HPDE6-E6E7 (cell line): ENCODE results near the gene SLC22A14.

Experiments used
- DNase-seq: peaks from one replicate; pipeline ENCODE4 v3.0.0; 2011; ENCODE audit warnings: missing footprints; ENCODE audit errors: extremely low spot score

SLC22A14 gene

GRCh38 chr3:38345879-38346586, 63.9 kb downstream of the SLC22A14 start:
- no peak for DNase-seq

- DNase-seq, result peak; percentile 56
Observed at GRCh38 chr3:38346587-38347410, 64.7 kb downstream of the SLC22A14 start, which contains the start of gene XYLB. Gene XYLB, plus strand, starts transcription at chr3:38346785. Its CDS starts 84 bp downstream, at chr3:38346869.

GRCh38 chr3:38347421-38348200, 65.5 kb downstream of the SLC22A14 start:
- DNase-seq, result no peak

DNA sequence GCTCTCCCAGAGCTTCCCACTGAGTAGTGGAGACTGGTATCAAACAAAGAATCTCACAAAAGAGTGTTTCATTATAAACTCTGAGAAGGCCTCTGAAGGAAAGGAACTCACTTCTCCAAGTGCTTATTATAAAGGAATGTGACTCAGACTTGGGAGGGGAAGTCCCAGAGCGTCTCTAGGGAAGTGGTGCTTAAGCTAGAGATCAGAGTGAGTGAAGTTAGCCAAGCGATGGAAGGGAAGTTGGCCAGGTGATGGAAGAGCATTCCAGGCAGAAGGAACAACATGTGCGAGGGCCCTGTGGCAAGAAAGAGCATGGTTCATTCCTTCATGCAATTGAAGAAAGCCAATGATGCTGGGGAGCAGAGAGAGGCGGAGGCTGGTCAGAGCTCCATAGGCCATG, 66.8 kb downstream of the SLC22A14 start:
- peak; percentile 1 for DNase-seq

- DNase-seq, result no peak
Observed at GRCh38 chr3:38349684-38350359, 67.7 kb downstream of the SLC22A14 start.

DNA sequence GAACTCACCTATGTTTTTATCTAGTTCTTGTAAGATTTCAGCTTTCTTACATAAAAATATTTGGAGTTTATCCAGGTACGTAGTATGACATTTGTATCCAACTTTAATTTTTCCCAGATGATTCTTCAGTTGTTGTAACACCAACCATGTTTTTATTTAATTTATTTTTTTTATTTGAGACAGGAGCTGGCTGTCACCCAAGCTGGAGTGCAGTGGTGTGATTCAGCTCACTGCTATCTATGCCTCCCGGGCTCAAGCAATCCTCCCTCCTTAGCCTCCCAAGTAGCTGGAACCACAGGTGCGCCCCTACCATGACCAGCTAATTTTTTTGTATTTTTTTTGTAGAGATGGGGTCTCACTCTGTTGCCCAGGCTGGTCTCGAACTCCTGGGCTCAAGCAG, 71.1 kb downstream of the SLC22A14 start:
- DNase-seq, result no peak

- DNase-seq, result no peak
Observed at GRCh38 chr3:38354588-38355330, 72.7 kb downstream of the SLC22A14 start.

- DNase-seq, result no peak
Observed at GRCh38 chr3:38359038-38359437, 76.9 kb downstream of the SLC22A14 start.

GRCh38 chr3:38360345-38360744, 78.3 kb downstream of the SLC22A14 start:
- no peak for DNase-seq

DNA sequence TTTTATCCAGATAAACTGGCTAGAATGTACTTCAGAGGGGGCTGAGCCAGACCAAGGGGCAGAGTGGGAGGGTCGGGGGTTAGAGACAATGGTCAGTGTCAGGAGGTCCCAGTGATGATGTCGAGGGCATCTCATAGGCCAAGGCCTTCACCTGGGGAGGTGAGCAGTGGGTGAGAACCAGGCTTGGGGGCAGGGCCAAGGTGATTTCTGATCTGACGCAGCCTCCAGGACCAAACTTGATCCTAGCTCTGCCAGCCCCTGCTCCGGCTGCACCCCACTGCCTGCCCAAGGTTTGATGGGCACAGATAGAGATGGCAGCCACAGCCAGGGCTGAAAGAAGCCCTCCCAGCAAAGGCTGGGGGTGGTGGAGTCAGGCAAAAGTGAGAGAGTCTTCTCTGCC, 79.4 kb downstream of the SLC22A14 start:
- DNase-seq, result no peak

DNA sequence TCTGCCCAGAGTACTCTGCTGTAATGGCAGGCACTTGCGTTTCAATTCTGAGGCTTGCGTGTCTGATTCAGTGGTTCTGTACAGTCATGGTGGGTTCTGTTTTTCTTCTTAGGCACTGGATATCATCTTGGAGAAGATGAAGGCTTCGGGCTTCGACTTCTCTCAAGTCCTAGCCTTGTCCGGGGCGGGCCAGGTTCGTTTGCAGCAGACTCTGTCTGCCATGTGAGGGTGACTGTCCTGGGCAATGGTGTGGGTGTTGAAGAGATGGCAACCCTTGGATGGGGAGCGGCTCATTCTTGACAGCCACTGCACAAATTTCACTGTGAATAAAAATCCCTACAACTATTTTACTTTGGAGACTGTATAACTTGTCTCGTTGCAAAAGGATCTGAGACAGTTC, 80.7 kb downstream of the SLC22A14 start:
- DNase-seq, result no peak

DNA sequence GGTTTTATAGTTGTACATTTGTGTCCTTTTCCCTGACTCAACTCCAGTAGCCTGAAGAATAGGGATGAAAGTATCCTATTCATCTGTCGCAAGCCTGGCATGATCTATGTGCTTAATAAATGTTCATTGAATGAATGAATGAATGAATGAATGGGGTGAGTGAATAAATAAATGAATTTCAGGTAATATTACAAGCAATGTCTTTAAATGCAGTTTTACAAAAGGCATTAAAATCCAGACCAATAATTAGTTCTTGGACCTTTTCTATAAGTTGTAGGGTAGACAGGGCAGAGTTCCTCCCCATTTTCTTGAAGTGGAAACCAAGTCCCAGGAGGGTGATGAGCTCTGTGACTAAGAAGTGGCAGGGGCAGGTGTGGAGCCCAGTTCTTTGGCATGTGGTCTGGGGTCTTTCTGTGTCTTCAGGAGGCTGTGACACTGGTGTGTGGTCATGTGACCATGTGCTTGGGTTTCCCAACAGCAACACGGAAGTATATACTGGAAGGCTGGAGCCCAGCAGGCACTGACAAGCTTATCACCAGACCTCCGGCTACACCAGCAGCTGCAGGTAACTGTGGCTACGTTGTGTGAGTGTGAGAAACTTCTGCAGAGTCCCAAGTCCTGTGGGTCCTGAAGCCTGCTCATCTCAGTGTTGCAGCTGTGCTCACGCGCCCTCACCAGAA, 82.8 kb downstream of the SLC22A14 start:
- DNase-seq, result no peak

DNA sequence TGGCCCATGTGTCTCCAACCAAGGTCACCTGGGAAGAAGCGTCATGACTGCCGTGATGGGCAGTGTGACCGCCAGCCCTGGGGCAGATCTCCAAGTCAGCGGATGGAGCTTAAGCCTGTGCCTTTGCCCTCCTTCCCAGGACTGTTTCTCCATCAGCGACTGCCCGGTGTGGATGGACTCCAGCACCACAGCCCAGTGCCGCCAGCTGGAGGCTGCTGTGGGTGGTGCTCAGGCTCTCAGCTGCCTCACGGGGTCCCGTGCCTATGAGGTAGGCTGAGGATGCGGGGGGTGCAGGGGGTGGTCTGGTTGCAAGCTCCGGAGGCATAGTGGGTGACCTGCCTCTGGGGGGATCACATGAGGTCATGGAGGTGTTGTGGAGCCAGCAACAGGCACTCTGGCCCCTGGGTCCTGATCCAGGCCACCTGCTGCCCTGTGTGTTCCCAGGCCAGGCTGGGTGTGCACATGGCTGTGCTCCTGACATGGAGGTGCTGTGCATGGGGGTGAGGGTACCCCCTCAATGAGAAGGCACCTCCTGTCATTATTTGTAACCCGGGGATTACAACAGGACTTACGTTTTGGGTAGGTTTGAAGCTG, 83.5 kb downstream of the SLC22A14 start:
- no peak for DNase-seq

- no peak for DNase-seq
Observed at GRCh38 chr3:38366082-38366481, 84.0 kb downstream of the SLC22A14 start.

DNA sequence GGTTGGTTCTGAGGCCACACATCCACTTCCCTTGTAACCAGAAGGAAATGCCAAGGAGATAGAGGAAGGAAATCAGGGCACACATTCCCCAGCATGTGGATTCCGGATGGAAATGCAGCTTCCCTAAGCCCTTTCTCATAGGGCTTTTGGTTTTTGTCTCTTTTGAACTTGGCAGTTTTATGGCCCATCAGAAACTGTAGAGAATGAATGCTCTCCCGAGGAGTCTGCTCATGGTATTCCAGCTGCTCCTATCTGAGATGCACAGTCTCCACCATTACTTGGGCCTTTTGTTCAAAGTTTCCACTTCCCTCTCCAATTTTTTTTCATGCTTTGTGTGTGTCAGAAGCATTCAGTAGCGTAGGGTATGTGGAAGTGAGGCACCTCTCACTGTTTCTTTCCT, 85.7 kb downstream of the SLC22A14 start:
- DNase-seq, result no peak
